ENCODE data around the gene CAPZB. TPM values are rescaled to one million over a fixed set of nuclear protein-coding genes. Genes with fewer than 3 reads are reported as not detected.

Gene CAPZB
- total RNA-seq, 1 experiment from 2014 or later = 491 TPM

DNA sequence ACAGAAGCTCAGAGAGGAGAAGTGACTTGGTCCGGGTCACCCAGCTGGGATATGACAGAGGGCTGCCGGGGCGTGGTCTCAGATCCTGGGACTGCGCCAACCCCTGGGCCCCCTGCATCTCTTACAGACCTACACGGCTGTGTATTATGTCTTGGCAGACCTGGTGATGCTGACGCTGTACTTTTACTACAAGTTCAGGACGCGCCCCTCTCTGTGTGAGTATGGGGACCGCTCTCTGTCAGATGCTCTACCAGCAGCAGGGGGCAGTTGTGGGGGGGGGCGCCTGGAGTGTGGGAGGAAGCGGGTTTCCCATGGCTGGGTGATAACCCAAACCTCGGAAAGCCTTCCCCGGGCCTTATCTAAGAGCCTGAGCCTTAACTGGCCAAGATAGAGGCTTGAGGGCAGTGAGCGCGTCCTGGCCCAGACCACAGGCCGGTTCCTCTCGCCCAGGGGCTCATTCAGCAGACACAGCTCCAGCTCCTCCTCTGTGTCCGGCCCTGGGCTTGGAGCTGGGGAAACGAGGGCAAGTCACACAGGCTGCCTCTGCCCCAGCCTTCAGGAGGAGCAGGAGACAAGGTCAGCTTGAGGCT, 159.9 kb downstream of the CAPZB start:
- no peaks in the 10 kb centered on the region for H3K27me3 ChIP-seq (ENCODE audit: control insufficient read depth, insufficient read depth, low read length)
- H3K4me1 ChIP-seq (ENCODE audit: control insufficient read depth, insufficient read depth, low read length) = no peaks in the 10 kb centered on the region
- intact Hi-C loops (cut with micrococcal nuclease; ENCODE audit: unreplicated experiment) (no loop called here), in situ Hi-C loops (cut with HindIII; ENCODE audit: low pct_unique_long_range_greater_than_20kb, low sequenced_read_pairs) (no loop called here)
- TF ChIP-seq POLR2AphosphoS5 (IDR thresholded peaks at IDR 0.05; ENCODE audit: low read depth, low read length) = no peak
- TF ChIP-seq, protein P1, sequence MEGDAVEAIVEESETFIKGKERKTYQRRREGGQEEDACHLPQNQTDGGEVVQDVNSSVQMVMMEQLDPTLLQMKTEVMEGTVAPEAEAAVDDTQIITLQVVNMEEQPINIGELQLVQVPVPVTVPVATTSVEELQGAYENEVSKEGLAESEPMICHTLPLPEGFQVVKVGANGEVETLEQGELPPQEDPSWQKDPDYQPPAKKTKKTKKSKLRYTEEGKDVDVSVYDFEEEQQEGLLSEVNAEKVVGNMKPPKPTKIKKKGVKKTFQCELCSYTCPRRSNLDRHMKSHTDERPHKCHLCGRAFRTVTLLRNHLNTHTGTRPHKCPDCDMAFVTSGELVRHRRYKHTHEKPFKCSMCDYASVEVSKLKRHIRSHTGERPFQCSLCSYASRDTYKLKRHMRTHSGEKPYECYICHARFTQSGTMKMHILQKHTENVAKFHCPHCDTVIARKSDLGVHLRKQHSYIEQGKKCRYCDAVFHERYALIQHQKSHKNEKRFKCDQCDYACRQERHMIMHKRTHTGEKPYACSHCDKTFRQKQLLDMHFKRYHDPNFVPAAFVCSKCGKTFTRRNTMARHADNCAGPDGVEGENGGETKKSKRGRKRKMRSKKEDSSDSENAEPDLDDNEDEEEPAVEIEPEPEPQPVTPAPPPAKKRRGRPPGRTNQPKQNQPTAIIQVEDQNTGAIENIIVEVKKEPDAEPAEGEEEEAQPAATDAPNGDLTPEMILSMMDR (IDR thresholded peaks at IDR 0.05) = no peak
- TF ChIP-seq, protein P2, sequence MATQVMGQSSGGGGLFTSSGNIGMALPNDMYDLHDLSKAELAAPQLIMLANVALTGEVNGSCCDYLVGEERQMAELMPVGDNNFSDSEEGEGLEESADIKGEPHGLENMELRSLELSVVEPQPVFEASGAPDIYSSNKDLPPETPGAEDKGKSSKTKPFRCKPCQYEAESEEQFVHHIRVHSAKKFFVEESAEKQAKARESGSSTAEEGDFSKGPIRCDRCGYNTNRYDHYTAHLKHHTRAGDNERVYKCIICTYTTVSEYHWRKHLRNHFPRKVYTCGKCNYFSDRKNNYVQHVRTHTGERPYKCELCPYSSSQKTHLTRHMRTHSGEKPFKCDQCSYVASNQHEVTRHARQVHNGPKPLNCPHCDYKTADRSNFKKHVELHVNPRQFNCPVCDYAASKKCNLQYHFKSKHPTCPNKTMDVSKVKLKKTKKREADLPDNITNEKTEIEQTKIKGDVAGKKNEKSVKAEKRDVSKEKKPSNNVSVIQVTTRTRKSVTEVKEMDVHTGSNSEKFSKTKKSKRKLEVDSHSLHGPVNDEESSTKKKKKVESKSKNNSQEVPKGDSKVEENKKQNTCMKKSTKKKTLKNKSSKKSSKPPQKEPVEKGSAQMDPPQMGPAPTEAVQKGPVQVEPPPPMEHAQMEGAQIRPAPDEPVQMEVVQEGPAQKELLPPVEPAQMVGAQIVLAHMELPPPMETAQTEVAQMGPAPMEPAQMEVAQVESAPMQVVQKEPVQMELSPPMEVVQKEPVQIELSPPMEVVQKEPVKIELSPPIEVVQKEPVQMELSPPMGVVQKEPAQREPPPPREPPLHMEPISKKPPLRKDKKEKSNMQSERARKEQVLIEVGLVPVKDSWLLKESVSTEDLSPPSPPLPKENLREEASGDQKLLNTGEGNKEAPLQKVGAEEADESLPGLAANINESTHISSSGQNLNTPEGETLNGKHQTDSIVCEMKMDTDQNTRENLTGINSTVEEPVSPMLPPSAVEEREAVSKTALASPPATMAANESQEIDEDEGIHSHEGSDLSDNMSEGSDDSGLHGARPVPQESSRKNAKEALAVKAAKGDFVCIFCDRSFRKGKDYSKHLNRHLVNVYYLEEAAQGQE (IDR thresholded peaks at IDR 0.05; ENCODE audit: insufficient read depth in 1 of 2, low read depth in 2 of 2, low read length in 1 of 2) = no peak
- no peak for TF ChIP-seq SIN3A (IDR thresholded peaks at IDR 0.05; ENCODE audit: borderline replicate concordance, insufficient read depth, low read depth, low read length)
- no peak for TF ChIP-seq TCF7L2 (IDR thresholded peaks at IDR 0.05; ENCODE audit: low read depth, low read length)
- H3K9me3 ChIP-seq (ENCODE audit: control insufficient read depth, insufficient read depth, low read depth, low read length) = no peaks in the 10 kb centered on the region
- ChIA-PET CTCF (interaction anchor here (0.6 to 1.0 kb wide), 2 partner anchors 40 to 336 kb away, joined by 3 read pairs; no protein-coding TSS in a partner anchor), POLR2A (no interaction called here)
- ATAC-seq = no peak
- no TSS peak for BruUV-seq (replicated peaks)
- H3K4me3 ChIP-seq (ENCODE audit: low read depth in 2 of 2, low read length in 2 of 2) = no peak overlapping the region
- H3K27ac ChIP-seq (ENCODE audit: low read length) = no peak overlapping the region
- no peak for DNase-seq (ENCODE audit: low read depth, low spot score)
- H3K36me3 ChIP-seq (ENCODE audit: control insufficient read depth, insufficient read depth, low read length) = no peaks in the 10 kb centered on the region; the same call in 1 of the 2 replicates

- in situ Hi-C loops (cut with HindIII; ENCODE audit: low pct_unique_long_range_greater_than_20kb, low sequenced_read_pairs) = no loop called here
- no peaks in the 10 kb centered on the region for H3K4me1 ChIP-seq (ENCODE audit: control insufficient read depth, insufficient read depth, low read length)
- no TSS peak for BruUV-seq (replicated peaks)
Observed at GRCh38 chr1:19324665-19324990, 160.7 kb downstream of the CAPZB start.

More at GRCh38 chr1:19324665-19324990, 160.7 kb downstream of the CAPZB start:
- intact Hi-C loops (cut with micrococcal nuclease; ENCODE audit: unreplicated experiment) = no loop called here
- no peak for DNase-seq (ENCODE audit: low read depth, low spot score)
- ChIA-PET POLR2A (no interaction called here), CTCF (no interaction called here)
- ATAC-seq = no peak
- no peak overlapping the region for H3K27ac ChIP-seq (ENCODE audit: low read length)
- no peaks in the 10 kb centered on the region for H3K27me3 ChIP-seq (ENCODE audit: control insufficient read depth, insufficient read depth, low read length)
- H3K4me3 ChIP-seq (ENCODE audit: low read depth in 2 of 2, low read length in 2 of 2) = no peak overlapping the region
- no peaks in the 10 kb centered on the region for H3K9me3 ChIP-seq (ENCODE audit: control insufficient read depth, insufficient read depth, low read depth, low read length)
- H3K36me3 ChIP-seq (ENCODE audit: control insufficient read depth, insufficient read depth, low read length) = no peaks in the 10 kb centered on the region; the same call in 1 of the 2 replicates
- TF ChIP-seq, protein P2 (IDR thresholded peaks at IDR 0.05; ENCODE audit: insufficient read depth in 1 of 2, low read depth in 2 of 2, low read length in 1 of 2) = no peak
